ENCODE measurements around the gene C19orf38.

- no peak for TF ChIP-seq CTCF (IDR thresholded peaks at IDR 0.05)
- TF ChIP-seq POLR2A (IDR thresholded peaks at IDR 0.05) = no peak
- no peak for TF ChIP-seq EP300 (IDR thresholded peaks at IDR 0.05)
Observed at GRCh38 chr19:10892256-10892655, 44.0 kb downstream of the C19orf38 start.

Data from tibial nerve (tissue), 4 donors.